Stomach (tissue), 9 donors: ENCODE results near the gene AKIRIN2. TPM values are rescaled to one million over a fixed set of nuclear protein-coding genes. Genes with fewer than 3 reads are reported as not detected.

ENCODE experiments used
- DNase-seq, 2 donors: peaks; one replicate each; pipeline versions ENCODE4 v3.0.0 to v3.0.0-alpha.2; 2013 to 2019
- H3K27ac ChIP-seq, 5 donors: fragments of 200-600 bp in 4 of 5; sonication (generic) in 4 of 5; one replicate each; pipeline ENCODE4 v1.5.1; 2013 to 2019; ENCODE audit warnings: mild to moderate bottlenecking in 1 of 5, moderate library complexity in 1 of 5
- H3K27me3 ChIP-seq, 3 donors: fragments of 200-600 bp; sonication (generic); one replicate each; pipeline ENCODE4 v1.5.1; 2017 to 2019; ENCODE audit warnings: mixed run types in 1 of 3
- H3K36me3 ChIP-seq, 4 donors: fragments of 200-600 bp; sonication (generic); 1 replicate in 3 of 4; 2 replicates in 1 of 4; pipeline ENCODE4 v1.5.1; 2016 to 2019
- H3K4me1 ChIP-seq, 4 donors: fragments of 200-600 bp; sonication (generic); one replicate each; pipeline ENCODE4 v1.5.1; 2016 to 2019
- H3K4me3 ChIP-seq, 4 donors: fragments of 200-600 bp; sonication (generic) in 3 of 4; one replicate each; pipeline ENCODE4 v1.5.1; 2016 to 2019; ENCODE audit warnings: mild to moderate bottlenecking in 1 of 4
- H3K9me3 ChIP-seq, 4 donors: fragments of 200-600 bp; sonication (generic); one replicate each; pipeline ENCODE4 v1.5.1; 2016 to 2019
- EP300 ChIP-seq: sonication (generic); formaldehyde crosslinking; IDR thresholded peaks from one replicate; pipeline ENCODE4 v1.6.1; 2017; ENCODE audit warnings: antibody characterized with exemption
- POLR2A ChIP-seq, 4 donors: fragments of 450-650 bp; IDR thresholded peaks; one replicate each; pipeline ENCODE4 v1.6.1; 2016; ENCODE audit warnings: antibody characterized with exemption in 4 of 4, control low read depth in 2 of 4, mild to moderate bottlenecking in 1 of 4, moderate library complexity in 1 of 4
- POLR2AphosphoS5 ChIP-seq, 3 donors: sonication (generic); formaldehyde crosslinking; IDR thresholded peaks; one replicate each; pipeline ENCODE4 v1.6.1; 2016; ENCODE audit warnings: antibody characterized with exemption in 3 of 3
- WGBS, 5 donors: extraction: QIAGEN DNeasy Blood & Tissue Kit in 3 of 5; methylation state at CpG; one replicate each; pipeline versions ENCODE4 v1.1.5 to v1.1.7; 2013 to 2018; 5-methylcytosine and 5-hydroxymethylcytosine counted together
- intact Hi-C: fragments of 100-400 bp; cut with DNase I; formaldehyde crosslinking; loops from one replicate; pipeline ENCODE4 v1.15.1; 2023; ENCODE audit warnings: low total_unique reads
- polyA plus RNA-seq, 3 donors: library from polyadenylated mRNA; stranded (reverse); fragments of 200-250 nt; gene quantifications; one replicate each; pipeline ENCODE4 v1.2.3, GENCODE V29; 2013
- total RNA-seq, 5 donors: library from RNA; depleted of rRNA; stranded (reverse); fragments of >200 nt; gene quantifications; one replicate each; pipeline versions ENCODE4 v1.1.0 to v1.2.3, GENCODE V29; 2014 to 2016
- TF ChIP-seq, protein P1 (sequence below), 7 experiments: fragments of 450-650 bp in 4 of 7; fragments of 200-600 bp in 3 of 7; sonication (generic) in 3 of 7; IDR thresholded peaks; one replicate each; pipeline ENCODE4 v1.5.1; 2016 to 2019; ENCODE audit warnings: antibody characterized with exemption in 7 of 7, control low read depth in 2 of 7, mild to moderate bottlenecking in 1 of 7
- donor health status: healthy with polysubstance abuse.
- donor health status: Bipolar disorder and iron deficiency.
- donor health status: healthy.

AKIRIN2 gene
- total and polyA plus RNA-seq, 8 donors: 0.58 to 49.0 (median 12.7) TPM

DNA sequence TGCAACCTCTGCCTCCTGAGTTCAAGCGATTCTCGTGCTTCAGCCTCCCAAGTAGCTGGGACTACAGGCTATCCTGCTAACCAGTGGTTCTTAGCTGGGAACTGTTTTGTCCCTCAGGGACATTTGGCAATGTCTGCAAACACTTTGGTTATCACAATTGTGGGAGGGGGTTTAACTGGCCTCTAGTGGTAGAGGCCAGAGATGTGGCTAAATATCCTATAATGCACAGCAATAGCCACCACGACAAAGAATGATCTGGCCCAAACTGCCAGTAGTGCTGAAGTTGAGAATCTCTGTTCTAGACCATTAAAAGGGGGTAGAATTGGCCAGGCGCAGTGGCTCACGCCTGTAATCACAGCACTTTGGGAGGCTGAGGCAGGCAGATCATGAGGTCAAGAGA lies 28.8 kb downstream of the AKIRIN2 start:
- Histone ChIP-seq H3K4me3 (no peak overlapping the region), H3K36me3 (peaks cover 12 to 85% (median 77%) of the 10 kb centered on the region in 4 donors), H3K9me3 (no peaks in the 10 kb centered on the region), H3K27me3 (no peaks in the 10 kb centered on the region), H3K4me1 (peaks cover 0 to 11% (median 3%) of the 10 kb centered on the region in 4 donors), H3K27ac (no peak overlapping the region)
- intact Hi-C loops: no loop called here
- TF ChIP-seq EP300: no peak
- TF ChIP-seq, protein P1, sequence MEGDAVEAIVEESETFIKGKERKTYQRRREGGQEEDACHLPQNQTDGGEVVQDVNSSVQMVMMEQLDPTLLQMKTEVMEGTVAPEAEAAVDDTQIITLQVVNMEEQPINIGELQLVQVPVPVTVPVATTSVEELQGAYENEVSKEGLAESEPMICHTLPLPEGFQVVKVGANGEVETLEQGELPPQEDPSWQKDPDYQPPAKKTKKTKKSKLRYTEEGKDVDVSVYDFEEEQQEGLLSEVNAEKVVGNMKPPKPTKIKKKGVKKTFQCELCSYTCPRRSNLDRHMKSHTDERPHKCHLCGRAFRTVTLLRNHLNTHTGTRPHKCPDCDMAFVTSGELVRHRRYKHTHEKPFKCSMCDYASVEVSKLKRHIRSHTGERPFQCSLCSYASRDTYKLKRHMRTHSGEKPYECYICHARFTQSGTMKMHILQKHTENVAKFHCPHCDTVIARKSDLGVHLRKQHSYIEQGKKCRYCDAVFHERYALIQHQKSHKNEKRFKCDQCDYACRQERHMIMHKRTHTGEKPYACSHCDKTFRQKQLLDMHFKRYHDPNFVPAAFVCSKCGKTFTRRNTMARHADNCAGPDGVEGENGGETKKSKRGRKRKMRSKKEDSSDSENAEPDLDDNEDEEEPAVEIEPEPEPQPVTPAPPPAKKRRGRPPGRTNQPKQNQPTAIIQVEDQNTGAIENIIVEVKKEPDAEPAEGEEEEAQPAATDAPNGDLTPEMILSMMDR (IDR thresholded peaks at IDR 0.05): no peak
- TF ChIP-seq POLR2AphosphoS5 (IDR thresholded peaks at IDR 0.05): no peak
- no peak for TF ChIP-seq POLR2A (IDR thresholded peaks at IDR 0.05)
- DNase-seq: no peak
- WGBS, 5 donors: 94 to 100% (median 97%) methylated on average over 3 to 5 of the region's 5 CpGs

DNA sequence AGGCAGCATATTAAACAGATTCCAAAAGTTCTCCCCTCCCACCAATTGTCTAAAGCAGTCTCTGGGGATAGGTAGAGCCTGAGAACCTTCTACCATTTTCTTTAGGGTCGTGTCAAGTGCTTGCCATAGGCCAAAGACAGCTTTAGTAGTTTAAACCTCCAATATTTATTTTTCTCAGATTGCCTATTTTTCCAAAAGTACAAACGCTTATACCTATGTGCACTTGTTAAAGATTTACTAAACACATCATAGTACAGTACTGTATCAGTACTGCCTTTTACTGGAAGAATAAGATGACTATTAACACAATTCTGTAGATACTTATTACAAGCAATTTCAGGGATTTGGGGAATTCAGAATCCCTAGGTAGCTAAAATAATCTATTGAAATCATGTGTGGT lies 29.4 kb downstream of the AKIRIN2 start:
- Histone ChIP-seq H3K27ac (no peak overlapping the region), H3K4me1 (peaks cover 0 to 11% (median 3%) of the 10 kb centered on the region in 4 donors), H3K4me3 (no peak overlapping the region), H3K9me3 (no peaks in the 10 kb centered on the region), H3K27me3 (no peaks in the 10 kb centered on the region), H3K36me3 (peaks cover 6 to 81% (median 75%) of the 10 kb centered on the region in 4 donors)
- TF ChIP-seq, protein P1 (IDR thresholded peaks at IDR 0.05): no peak
- no peak for TF ChIP-seq EP300
- no peak for TF ChIP-seq POLR2AphosphoS5 (IDR thresholded peaks at IDR 0.05)
- no peak for TF ChIP-seq POLR2A (IDR thresholded peaks at IDR 0.05)
- DNase-seq: no peak
- intact Hi-C loops: no loop called here
- 74 to 91% (median 80%) methylated on average over 2 of the region's 2 CpGs for WGBS, 5 donors

DNA sequence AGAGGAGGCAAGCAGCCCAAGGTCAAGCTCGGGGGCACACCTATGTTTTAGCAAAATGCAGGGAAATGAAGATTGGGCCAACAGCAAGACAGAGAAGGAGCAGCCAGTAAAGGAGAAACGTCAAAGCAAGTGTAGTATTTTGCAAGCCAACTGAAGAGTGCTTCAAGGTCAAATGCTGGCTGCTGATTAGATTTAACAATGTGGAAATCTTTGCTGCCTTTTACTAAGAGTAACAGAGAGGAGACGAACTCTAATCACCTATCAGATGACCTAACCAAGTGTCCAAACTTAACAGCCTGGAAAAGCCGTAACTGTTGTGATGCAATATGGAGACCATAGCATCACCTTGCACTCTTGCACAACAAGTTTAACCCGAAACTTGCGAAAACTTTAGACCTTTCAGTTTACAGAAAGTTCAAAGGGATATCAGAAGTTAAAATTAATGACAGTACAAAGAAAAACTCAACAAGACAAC lies 30.4 kb downstream of the AKIRIN2 start:
- TF ChIP-seq POLR2A (IDR thresholded peaks at IDR 0.05) (no peak), POLR2AphosphoS5 (IDR thresholded peaks at IDR 0.05) (no peak), EP300 (no peak)
- TF ChIP-seq, protein P1 (IDR thresholded peaks at IDR 0.05): no peak
- no peak overlapping the region for H3K4me3 ChIP-seq
- peaks cover 0 to 11% (median 3%) of the 10 kb centered on the region in 4 donors for H3K4me1 ChIP-seq
- intact Hi-C loops: no loop called here
- DNase-seq: no peak
- H3K36me3 ChIP-seq: peaks cover 6 to 79% (median 69%) of the 10 kb centered on the region in 4 donors
- no peaks in the 10 kb centered on the region for H3K9me3 ChIP-seq
- no peaks in the 10 kb centered on the region for H3K27me3 ChIP-seq
- 73 to 81% (median 75%) methylated on average over 6 of the region's 6 CpGs for WGBS, 5 donors
- no peak overlapping the region for H3K27ac ChIP-seq

DNA sequence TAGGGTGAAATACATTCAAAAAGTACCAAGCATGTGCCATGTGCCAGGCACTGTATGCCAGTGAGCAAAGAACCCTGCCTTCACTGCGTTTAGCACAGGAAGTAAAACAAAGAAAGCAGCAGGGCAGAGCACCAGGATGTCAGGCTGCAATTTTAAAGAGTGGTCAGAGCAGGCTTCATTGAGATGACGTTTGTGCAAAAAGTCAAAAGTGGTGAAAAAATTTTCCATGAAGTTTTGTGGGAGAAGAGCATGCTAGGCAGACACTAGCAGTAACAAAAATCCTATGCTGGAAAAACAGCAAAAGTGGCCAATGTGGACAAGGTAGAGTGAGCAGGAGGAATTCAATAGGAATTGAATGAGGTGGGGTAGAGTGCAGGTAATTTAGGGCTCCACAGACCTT lies 31.3 kb downstream of the AKIRIN2 start:
- Histone ChIP-seq H3K27me3 (no peaks in the 10 kb centered on the region), H3K9me3 (no peaks in the 10 kb centered on the region), H3K27ac (no peak overlapping the region), H3K4me1 (peaks cover 0 to 11% (median 3%) of the 10 kb centered on the region in 4 donors), H3K36me3 (peaks cover 6 to 71% (median 62%) of the 10 kb centered on the region in 4 donors), H3K4me3 (no peak overlapping the region)
- intact Hi-C loops: no loop called here
- TF ChIP-seq POLR2A (IDR thresholded peaks at IDR 0.05): no peak
- TF ChIP-seq POLR2AphosphoS5 (IDR thresholded peaks at IDR 0.05): no peak
- no peak for TF ChIP-seq EP300
- TF ChIP-seq, protein P1 (IDR thresholded peaks at IDR 0.05): no peak
- no peak for DNase-seq
- WGBS, 5 donors: 40 to 63% (median 52%) methylated on average over 2 of the region's 2 CpGs
